Testis (tissue), 2 donors: Measurements from ENCODE around the gene CLDND2.

Experiments
- CTCF ChIP-seq, 3 experiments: fragments of 450-650 bp in 2 of 3; fragments of 200-600 bp in 1 of 3; sonication (generic) in 1 of 3; IDR thresholded peaks; one replicate each; pipeline ENCODE4 v1.5.1; 2016 to 2019; ENCODE audit warnings: antibody characterized with exemption in 3 of 3, mild to moderate bottlenecking in 2 of 3, moderate library complexity in 1 of 3
- POLR2A ChIP-seq: fragments of 450-650 bp; IDR thresholded peaks from one replicate; pipeline ENCODE4 v1.6.1; 2017; ENCODE audit warnings: antibody characterized with exemption, mild to moderate bottlenecking, moderate library complexity

DNA sequence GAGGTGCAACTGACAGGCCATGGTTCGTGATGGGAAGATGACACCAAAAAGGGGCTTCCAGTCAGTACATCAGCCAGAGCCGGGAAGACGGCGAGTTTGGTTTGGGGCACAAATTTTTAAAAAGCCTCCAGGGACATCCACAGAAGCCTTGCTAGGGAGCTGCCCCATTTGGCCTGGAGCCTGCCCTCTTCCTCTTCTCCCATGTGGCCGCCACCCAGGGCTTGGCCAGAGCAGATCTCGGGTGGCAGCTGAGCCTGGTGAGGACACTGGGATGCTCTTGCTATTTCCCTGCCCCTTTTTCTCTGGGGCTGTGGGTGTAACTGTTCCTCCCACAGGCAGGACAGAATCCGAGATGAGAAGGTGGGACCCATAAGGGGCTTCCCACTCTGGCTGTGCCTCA lies 10.9 kb downstream of the CLDND2 start:
- TF ChIP-seq POLR2A (no peak), CTCF (IDR thresholded peaks at IDR 0.05) (no peak)
